ENCODE measurements around the gene RAPSN.

Gene RAPSN

DNA sequence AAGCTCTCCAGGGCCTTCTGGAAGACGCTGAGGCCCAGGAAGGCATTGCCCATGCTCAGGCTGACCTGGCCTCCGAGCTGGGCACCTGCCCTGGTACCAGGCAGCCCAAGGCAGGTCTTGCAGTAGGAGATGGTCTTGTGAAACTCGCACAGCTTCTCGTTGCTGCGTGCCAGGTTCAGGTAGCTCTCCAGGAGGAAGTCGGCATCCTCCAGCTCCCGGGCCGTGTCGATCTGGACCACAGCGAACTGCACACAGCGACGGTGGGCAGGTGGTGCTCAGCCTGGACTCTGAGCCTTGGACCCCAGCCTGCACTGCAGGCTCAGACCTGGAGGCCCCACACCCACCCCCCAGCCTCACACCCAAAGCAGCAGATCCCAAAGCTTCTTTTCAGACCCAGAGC lies 1.0 kb downstream of the RAPSN start:
- H3K9me3 Mint-ChIP-seq, result no peaks in the 10 kb centered on the region
- no peak overlapping the region for H3K4me3 Mint-ChIP-seq
- no peaks in the 10 kb centered on the region for H3K4me1 Mint-ChIP-seq (ENCODE audit: low read depth)
- no peak overlapping the region for H3K27ac Mint-ChIP-seq
- H3K36me3 Mint-ChIP-seq (ENCODE audit: low read depth), result no peaks in the 10 kb centered on the region
- H3K27me3 Mint-ChIP-seq (ENCODE audit: low read depth), result no peaks in the 10 kb centered on the region

DNA sequence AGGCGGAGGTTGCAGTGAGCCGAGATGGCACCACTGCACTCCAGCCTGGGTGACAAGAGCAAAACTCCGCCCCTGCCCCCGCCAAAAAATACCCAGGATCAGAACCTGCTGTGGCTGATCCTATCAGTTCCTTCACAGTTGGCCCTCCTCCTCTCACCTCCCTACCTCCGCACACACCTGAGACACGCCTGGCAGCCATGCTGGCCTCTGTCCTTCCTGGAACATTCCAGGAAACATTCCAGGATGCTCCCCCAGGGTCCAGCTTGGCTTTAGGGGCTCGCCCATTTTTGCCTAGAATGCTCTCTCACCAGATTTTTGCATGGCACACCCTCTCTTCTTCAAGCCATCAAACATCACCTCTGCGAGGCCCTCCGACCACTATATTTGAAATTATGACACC lies 2.1 kb downstream of the RAPSN start:
- Mint-ChIP-seq H3K27ac (peak overlapping the region; percentile 33), H3K27me3 (ENCODE audit: low read depth) (no peaks in the 10 kb centered on the region), H3K4me1 (ENCODE audit: low read depth) (no peaks in the 10 kb centered on the region), H3K4me3 (no peak overlapping the region), H3K9me3 (no peaks in the 10 kb centered on the region), H3K36me3 (ENCODE audit: low read depth) (no peaks in the 10 kb centered on the region)

DNA sequence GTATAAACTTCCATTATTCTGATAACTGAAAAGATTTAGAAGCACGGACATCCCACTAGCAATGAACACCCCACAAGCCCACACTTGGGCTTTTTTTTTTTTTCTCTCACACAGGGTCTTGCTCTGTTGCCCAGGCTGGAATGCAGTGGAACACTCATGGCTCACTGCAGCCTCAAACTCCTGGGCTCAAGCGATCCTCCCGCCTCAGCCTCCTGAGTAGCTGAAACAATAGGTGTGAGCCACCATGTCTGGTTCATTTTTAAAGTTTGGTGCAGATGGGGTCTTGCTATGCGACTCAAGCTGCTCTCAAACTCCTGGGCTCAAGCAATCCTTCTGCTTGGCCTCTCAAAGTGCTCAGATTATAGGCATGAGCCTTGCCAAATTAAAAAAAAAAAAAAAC lies 3.1 kb downstream of the RAPSN start:
- Mint-ChIP-seq H3K27me3 (ENCODE audit: low read depth) (no peaks in the 10 kb centered on the region), H3K9me3 (no peaks in the 10 kb centered on the region)

DNA sequence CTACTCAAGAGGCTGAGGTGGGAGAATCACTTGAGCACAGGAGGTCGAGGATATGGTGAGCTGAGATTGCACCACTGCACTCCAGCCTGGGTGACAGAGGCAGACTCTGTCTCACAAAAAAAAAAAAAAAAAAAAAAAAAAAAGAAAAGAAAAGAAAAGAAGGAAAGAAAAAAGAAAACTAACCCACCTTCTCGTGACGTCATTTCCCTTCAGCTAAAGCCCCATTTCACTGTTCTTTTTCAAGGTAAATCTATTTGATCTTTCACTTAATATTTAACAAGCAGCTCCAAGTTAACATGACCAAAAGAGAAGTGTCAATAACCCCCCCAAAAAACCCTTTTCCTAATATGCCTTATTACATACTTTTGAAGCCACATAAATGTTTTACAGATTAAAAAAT lies 5.1 kb downstream of the RAPSN start:
- Mint-ChIP-seq H3K4me3 (no peak overlapping the region), H3K27ac (no peak overlapping the region), H3K4me1 (ENCODE audit: low read depth) (no peaks in the 10 kb centered on the region), H3K36me3 (ENCODE audit: low read depth) (no peaks in the 10 kb centered on the region), H3K27me3 (ENCODE audit: low read depth) (no peaks in the 10 kb centered on the region), H3K9me3 (no peaks in the 10 kb centered on the region)

More for the DNA sequence above, 3.1 kb downstream of the RAPSN start:
- Mint-ChIP-seq H3K27ac (no peak overlapping the region), H3K36me3 (ENCODE audit: low read depth) (no peaks in the 10 kb centered on the region), H3K4me1 (ENCODE audit: low read depth) (no peaks in the 10 kb centered on the region), H3K4me3 (no peak overlapping the region)

DNA sequence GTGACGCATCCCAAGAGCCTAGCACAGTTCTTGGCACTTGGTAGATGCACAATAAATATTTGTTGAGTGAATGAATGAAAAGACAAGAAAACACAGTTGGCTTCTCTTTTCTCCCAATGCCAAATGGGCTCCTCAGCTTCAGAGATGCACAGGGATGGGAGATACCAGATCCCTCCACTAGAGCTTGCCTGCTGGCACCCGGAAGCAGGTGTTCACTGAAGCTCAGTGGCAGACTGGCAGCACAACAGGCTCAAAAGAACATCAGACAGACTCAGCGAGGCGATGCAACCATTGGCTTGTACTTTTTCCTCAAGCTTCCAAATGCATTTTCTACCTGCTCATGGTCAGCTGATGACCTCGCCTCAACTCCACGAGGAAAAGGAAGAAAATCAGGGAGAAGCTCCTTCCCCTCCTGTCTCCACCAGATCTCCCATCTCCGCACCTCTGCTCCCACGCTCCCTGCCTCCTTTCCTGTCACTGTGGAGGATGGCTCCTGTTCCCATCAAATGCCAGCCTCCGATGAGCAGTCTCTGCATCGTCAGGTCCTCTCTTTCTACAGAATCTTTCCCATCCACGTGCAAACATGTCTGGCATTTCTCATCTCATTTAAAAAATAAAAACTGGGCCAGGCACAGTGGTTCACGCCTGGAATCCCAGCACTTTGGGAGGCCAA lies 5.8 kb downstream of the RAPSN start:
- Mint-ChIP-seq H3K9me3 (no peaks in the 10 kb centered on the region), H3K4me3 (no peak overlapping the region), H3K27me3 (ENCODE audit: low read depth) (no peaks in the 10 kb centered on the region), H3K36me3 (ENCODE audit: low read depth) (no peaks in the 10 kb centered on the region), H3K27ac (no peak overlapping the region), H3K4me1 (ENCODE audit: low read depth) (no peaks in the 10 kb centered on the region)

DNA sequence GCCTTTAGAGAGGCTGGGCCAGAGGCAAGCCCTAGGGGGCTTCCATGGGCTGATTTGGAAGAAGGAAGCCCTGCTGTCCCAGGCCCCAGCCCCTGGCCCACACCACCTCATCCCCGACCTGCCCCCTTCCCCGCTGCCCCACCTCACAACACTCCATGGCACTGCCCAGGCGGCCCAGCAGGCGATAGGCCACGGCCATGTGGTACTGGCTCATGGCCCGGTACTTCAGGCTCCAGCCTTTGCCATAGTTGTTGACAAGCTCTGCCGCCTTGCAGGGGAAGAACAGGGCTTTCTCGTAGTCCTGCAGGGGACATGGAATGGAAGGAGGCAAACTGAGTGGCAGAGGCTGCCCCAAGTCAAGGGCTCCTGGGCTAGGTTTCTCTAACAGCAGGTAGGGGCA lies 6.4 kb downstream of the RAPSN start:
- Mint-ChIP-seq H3K4me3 (no peak overlapping the region), H3K4me1 (ENCODE audit: low read depth) (no peaks in the 10 kb centered on the region), H3K27me3 (ENCODE audit: low read depth) (no peaks in the 10 kb centered on the region), H3K9me3 (no peaks in the 10 kb centered on the region), H3K27ac (no peak overlapping the region), H3K36me3 (ENCODE audit: low read depth) (no peaks in the 10 kb centered on the region)

DNA sequence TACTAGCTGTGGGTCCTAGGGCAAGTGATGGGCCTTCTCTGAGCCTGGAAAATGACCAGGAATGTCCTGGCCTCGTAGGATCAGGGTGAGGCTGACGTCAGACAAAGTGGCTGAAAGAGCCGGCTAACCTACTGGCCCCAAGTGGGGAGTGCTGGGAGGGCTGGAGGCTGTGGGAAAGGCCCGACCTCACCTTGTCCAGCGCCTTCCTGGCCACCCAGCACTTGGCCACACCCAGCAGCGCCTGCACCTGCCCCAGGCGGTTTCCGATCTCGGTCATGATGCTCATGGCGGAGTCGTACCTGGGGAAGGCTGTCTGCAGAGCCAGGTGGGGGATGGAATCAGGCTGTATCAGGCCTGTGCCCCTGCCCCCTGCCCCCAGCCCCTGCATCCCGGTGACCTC lies 7.5 kb downstream of the RAPSN start:
- H3K4me3 Mint-ChIP-seq, result no peak overlapping the region
- no peaks in the 10 kb centered on the region for H3K36me3 Mint-ChIP-seq (ENCODE audit: low read depth)
- no peaks in the 10 kb centered on the region for H3K9me3 Mint-ChIP-seq
- H3K27ac Mint-ChIP-seq, result no peak overlapping the region
- no peaks in the 10 kb centered on the region for H3K27me3 Mint-ChIP-seq (ENCODE audit: low read depth)
- H3K4me1 Mint-ChIP-seq (ENCODE audit: low read depth), result no peaks in the 10 kb centered on the region

DNA sequence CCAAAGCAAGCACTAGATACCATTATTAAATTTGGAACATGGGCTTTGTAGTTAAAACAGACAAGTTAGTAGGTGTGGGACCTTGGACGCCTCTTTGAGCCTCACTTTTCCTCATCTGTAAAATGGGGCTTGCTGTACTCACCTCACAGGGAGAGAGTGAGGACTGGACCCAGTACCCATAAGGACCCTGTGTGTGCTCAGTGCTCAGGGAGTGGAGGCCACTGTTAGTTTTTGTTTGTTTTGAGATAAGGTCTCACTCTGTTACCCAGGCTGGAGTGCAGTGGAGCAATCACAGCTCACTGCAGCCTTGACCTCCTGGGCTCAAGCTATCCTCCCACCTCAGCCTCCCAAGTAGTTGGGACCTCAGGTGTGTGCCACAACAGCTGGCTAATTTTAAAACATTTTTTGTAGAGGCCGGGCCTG lies 8.9 kb downstream of the RAPSN start:
- Mint-ChIP-seq H3K27me3 (ENCODE audit: low read depth) (no peaks in the 10 kb centered on the region), H3K4me3 (no peak overlapping the region), H3K9me3 (no peaks in the 10 kb centered on the region), H3K27ac (no peak overlapping the region), H3K4me1 (ENCODE audit: low read depth) (no peaks in the 10 kb centered on the region), H3K36me3 (ENCODE audit: low read depth) (no peaks in the 10 kb centered on the region)

DNA sequence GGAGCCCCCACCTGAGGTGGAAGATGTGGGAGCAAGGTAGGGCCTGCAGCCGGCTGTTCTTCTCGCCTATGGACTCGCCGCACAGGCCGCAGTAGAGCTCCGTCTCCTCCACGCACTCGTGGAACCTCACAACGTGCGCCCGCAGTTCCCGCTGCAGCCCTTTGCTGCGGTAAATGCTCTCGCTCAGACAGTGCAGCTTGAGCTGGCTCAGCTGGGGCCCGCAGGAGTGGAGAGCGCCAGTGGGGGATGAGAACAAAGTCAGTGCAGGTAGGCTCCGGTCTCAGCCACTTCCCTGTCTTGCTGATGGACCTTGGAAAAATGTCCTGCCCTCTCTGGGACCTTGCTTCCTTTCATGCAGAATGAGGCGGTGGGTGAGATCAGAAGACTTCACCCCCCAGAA lies 10.2 kb downstream of the RAPSN start:
- H3K27ac Mint-ChIP-seq, result no peak overlapping the region
- no peaks in the 10 kb centered on the region for H3K36me3 Mint-ChIP-seq (ENCODE audit: low read depth)
- H3K4me1 Mint-ChIP-seq (ENCODE audit: low read depth), result no peaks in the 10 kb centered on the region
- H3K9me3 Mint-ChIP-seq, result no peaks in the 10 kb centered on the region
- H3K4me3 Mint-ChIP-seq, result no peak overlapping the region
- H3K27me3 Mint-ChIP-seq (ENCODE audit: low read depth), result no peaks in the 10 kb centered on the region

DNA sequence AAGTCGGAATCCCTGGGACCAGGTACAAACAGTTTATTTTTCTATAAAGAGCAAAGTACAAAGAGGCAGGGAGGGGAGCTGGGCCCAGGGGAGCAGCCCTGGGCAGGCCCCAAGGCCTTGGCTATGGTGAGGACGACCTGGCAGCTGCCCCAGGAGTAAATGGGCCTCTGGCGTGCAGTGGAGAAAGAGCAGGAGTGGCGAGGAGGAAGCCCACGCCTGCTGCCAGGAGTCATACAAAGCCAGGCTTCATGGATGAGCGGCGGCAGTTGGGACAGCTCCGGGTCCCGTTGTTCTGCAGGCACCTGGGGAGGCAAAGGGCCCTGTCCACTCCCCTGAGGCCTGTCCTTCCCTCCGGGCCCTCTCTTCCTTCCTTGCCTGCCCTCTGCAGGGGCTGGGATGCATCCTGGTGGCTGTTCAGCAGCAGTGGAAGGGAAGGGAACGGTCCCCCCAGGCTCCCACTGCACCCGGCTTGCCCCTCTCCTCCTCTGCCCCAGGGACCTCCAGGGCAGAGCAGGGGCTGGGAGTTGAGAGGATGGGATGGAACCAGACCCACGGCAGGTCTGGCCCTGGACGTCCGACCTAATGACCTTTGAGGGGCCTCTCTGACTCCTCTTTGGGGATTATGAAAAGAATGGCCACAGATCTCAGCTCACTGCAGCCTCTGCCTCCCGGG lies 11.1 kb downstream of the RAPSN start:
- Mint-ChIP-seq H3K4me3 (no peak overlapping the region), H3K27me3 (ENCODE audit: low read depth) (no peaks in the 10 kb centered on the region), H3K27ac (no peak overlapping the region), H3K4me1 (ENCODE audit: low read depth) (no peaks in the 10 kb centered on the region), H3K9me3 (no peaks in the 10 kb centered on the region), H3K36me3 (ENCODE audit: low read depth) (no peaks in the 10 kb centered on the region)

DNA sequence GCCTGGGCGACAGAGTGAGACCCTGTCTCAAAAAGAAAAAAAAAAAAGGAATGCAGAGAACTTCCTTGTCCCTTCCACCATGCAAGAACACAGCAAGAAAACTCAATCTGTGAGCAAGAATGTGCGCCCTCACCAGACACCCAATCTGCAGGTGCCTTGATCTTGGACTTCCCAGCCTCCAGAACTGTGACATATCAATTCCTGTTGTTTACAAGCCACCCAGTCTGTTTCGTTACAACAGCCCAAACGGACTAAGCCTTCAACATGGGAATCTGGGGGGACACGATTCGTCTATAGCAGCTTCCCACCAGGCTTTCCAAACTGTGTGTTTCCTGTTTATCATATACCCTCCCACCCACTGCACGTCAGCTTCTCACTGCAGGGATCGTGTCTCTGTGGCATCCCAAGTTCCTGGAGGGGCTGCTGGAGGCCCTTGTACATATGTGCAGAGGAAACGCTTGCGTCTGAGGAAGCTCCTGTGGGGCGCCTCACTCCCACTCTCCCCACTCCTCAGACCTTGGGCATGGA lies 11.7 kb downstream of the RAPSN start:
- no peaks in the 10 kb centered on the region for H3K9me3 Mint-ChIP-seq
- no peak overlapping the region for H3K27ac Mint-ChIP-seq
- H3K27me3 Mint-ChIP-seq (ENCODE audit: low read depth), result no peaks in the 10 kb centered on the region
- H3K4me3 Mint-ChIP-seq, result no peak overlapping the region
- no peaks in the 10 kb centered on the region for H3K4me1 Mint-ChIP-seq (ENCODE audit: low read depth)
- H3K36me3 Mint-ChIP-seq (ENCODE audit: low read depth), result no peaks in the 10 kb centered on the region

DNA sequence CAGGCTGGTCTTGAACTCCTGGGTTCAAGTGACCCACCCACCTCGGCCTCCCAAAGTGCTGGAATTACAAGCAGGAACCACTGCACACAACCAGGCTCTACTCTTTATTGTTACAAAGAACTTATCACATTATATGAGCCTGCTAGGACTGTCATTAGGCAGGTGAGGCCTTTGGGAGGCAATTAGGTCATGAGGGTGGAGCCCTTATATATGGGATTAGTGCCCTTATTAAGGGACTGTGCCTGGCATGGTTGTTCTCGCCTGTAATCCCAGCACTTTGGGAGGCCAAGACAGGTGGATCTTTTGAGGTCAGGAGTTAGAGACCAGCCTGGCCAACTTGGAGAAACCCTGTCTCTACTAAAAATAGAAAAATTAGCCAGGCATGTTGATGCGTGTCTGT lies 12.2 kb downstream of the RAPSN start:
- Mint-ChIP-seq H3K9me3 (no peaks in the 10 kb centered on the region), H3K36me3 (ENCODE audit: low read depth) (no peaks in the 10 kb centered on the region), H3K27ac (no peak overlapping the region), H3K4me1 (ENCODE audit: low read depth) (no peaks in the 10 kb centered on the region), H3K27me3 (ENCODE audit: low read depth) (no peaks in the 10 kb centered on the region), H3K4me3 (no peak overlapping the region)

DNA sequence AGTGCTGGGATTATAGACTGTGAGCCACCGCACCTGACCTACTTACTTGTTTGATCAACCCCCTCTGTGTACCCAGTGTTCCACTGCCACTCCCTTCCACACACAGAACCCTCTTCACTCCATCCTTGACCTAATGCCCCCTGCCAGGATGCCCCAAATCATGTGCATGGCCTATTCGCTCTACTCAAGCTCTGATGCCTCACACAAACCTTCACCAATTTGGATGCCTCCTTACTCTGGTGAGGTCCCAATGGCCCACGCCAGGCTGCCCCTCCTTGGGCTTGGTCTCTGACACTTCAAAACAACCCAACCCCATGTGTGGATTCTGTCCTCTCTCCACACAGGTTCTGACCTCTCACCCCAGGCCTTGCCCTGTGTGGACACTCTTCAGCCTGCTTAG lies 13.2 kb downstream of the RAPSN start:
- Mint-ChIP-seq H3K4me3 (no peak overlapping the region), H3K4me1 (ENCODE audit: low read depth) (no peaks in the 10 kb centered on the region), H3K9me3 (no peaks in the 10 kb centered on the region), H3K27ac (no peak overlapping the region), H3K36me3 (ENCODE audit: low read depth) (no peaks in the 10 kb centered on the region), H3K27me3 (ENCODE audit: low read depth) (no peaks in the 10 kb centered on the region)

DNA sequence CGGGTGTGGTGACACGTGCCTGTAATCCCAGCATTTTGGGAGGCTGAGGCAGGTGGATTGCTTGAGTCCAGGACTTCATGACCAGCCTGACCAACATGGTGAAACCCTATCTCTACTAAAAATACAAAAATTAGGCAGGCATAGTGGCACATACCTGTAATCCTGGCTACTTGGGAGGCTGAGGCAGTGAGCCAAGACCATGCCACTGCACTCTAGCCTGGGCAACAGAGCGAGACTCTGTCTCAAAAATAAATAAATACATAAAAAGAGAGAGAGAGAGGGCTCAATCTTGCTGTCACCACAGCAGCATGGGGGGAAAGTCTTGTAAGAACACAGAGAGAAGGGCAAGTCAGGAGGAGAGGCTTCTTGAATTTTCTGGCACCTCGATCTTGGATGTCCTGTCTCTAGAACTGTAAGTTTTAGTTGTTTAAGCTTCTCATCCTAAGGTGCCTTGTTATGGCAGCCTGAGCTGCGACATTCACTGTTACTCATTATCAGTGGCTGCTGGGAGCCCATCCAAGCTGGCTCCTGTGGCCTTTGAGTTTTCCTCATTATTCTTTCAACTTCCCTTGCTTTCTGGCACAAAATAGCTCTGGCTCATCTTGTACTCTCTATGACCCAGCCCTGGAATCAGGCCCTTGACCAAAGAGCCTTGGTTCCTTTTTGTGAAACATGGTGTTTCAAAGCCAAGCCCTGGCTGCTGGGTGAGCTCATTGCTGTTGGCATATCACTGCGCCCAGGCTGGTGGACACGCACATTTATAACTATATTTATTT lies 14.7 kb downstream of the RAPSN start:
- no peak overlapping the region for H3K27ac Mint-ChIP-seq
- H3K36me3 Mint-ChIP-seq (ENCODE audit: low read depth), result no peaks in the 10 kb centered on the region
- H3K9me3 Mint-ChIP-seq, result no peaks in the 10 kb centered on the region
- H3K27me3 Mint-ChIP-seq (ENCODE audit: low read depth), result no peaks in the 10 kb centered on the region
- H3K4me3 Mint-ChIP-seq, result no peak overlapping the region
- no peaks in the 10 kb centered on the region for H3K4me1 Mint-ChIP-seq (ENCODE audit: low read depth)

DNA sequence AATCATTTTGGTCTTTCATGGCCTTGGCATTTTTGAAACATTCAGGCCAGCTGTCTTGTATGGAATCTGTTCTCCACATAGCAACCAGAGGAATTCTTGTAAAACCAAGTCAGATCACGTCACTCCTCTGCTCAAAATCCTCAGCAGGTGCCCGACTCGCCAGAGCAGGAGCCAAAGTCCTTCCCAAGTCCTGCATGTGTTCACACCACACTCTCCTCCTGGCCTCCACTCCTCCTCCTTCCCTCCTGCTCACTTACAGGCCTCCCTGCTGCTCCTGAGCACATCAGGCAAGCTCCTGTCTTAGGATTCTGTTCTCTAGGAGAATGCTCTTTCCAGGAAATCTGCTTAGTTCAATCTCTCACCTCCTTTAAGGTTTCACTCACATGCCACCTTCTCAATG lies 15.8 kb downstream of the RAPSN start:
- Mint-ChIP-seq H3K4me3 (no peak overlapping the region), H3K4me1 (ENCODE audit: low read depth) (no peaks in the 10 kb centered on the region), H3K27ac (no peak overlapping the region), H3K9me3 (no peaks in the 10 kb centered on the region), H3K36me3 (ENCODE audit: low read depth) (no peaks in the 10 kb centered on the region), H3K27me3 (ENCODE audit: low read depth) (no peaks in the 10 kb centered on the region)
